Measurements from ENCODE around the gene ARHGAP45.
"Not testable (repeated sequence)": the region's sequence is repeated elsewhere in the genome, so short reads cannot be mapped to it uniquely, and the experiment has no call there.

- not testable (repeated sequence) for TF ChIP-seq CTCF, POLR2A (IDR thresholded peaks at IDR 0.05)
Measured at GRCh38 chr19:1129084-1129483, 62.1 kb downstream of the ARHGAP45 start.

Measured in tibial nerve (tissue), 3 donors.